Measurements from ENCODE around the gene SLC25A33.
A peak's percentile ranks its signal among the peaks of the same experiment; 100 is the strongest.

SLC25A33 gene

DNA sequence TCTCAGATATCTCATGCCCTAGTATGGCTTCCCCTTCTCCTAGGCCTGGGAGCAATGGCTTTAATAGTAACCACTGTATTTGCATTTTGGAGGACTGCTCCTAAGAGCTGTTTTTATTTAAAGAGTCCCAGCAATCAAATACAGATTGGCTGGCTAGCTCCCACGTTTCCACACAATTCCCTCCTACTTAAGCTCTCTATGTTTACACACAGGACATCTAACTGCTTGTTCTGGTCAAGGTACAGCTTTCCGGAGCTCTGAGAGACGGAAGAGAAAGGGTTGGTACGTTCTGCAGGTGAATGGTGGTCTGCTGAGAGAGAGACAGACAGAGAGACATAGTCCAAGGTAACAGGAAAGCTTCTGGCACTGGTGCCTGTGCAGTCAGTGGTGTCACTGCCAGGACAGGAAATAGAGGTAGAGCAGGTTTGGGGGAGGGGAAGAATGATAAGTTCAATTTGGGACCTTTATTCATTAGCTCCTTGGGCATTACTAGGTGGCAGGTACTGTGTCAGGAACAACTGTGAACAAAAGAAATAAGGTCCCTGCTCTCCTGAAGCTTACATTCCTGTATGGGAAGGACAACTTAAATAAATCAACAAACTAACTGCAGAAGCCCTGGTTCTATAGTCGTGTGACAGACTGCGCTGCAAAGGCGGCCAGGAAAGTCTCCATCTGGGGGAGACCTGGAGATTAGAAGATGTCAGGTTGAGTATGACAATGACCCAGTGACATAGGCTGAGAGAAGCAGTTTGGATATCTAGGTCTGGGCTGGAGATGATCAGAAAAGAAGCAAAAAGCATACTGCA, 1.2 kb upstream of the SLC25A33 start:
- no peak overlapping the region for H3K4me3 ChIP-seq (ENCODE audit: low read depth, low read length)
- DNase-seq (ENCODE audit: low read depth, low spot score) = no peak
- in situ Hi-C loops (cut with HindIII; ENCODE audit: low sequenced_read_pairs) = no loop called here
- no peak for TF ChIP-seq CTCF (IDR thresholded peaks at IDR 0.05; ENCODE audit: low read depth, low read length)

DNA sequence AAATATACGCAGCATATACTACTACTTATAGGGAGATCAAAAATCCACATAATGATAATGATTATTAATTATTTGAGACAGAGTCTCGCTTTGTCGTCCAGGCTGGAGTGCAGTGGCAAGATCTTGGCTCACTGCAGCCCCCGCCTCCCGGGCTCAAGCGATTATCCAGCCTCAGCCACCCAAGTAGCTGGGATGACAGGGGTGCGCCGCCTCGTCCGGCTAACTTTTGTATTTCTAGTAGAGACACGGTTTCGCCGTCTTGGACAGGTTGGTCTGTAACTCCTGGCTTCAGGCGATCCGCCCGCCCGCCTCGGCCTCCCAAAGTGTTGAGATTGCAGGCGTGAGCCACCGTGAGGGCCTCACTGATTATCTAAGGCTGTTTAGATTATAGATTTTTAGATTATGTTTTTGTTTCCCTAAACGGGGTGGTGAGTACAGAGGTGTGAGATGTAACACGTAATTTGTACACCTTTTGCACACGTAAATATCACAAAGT, 548 bp upstream of the SLC25A33 start:
- H3K4me3 ChIP-seq (ENCODE audit: low read depth, low read length) = no peak overlapping the region
- in situ Hi-C loops (cut with HindIII; ENCODE audit: low sequenced_read_pairs) = no loop called here
- DNase-seq (ENCODE audit: low read depth, low spot score) = no peak
- no peak for TF ChIP-seq CTCF (IDR thresholded peaks at IDR 0.05; ENCODE audit: low read depth, low read length)

DNA sequence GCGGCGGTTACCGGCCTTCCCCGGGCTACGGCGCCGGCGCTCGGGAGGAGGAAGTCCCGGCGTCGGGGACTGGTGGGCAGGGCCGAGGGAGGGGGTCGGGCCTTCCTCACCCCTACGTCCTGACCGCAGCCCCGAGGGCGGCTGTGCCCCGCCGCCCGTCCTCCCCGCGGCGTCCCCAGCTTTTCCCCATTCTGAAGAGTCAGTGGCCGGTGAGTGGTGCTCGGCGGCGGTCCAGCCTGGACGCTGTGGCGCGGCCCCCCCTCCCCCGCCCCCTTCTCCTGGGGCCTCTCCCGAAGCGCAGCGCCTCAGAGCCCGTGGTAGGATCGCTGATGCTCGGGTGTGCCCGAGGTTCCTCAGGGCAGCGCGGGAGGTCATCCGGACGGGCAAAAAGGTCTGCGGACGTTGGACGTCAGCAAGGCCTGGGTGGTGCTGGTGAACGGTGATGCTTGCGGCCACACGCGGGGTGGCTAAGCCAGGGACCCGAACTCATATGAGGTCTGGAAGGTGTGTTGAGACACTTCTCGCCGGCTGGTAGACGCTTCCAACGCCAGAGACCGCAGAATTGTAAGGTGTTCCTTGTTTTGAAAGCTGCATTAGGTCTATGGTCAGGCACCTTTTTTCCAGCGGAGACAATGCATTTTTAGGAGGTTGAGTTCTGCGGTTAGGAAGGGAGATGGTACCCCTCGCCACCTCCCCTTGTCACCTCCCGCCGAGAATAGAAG, 725 bp downstream of the SLC25A33 start:
- in situ Hi-C loops (cut with HindIII; ENCODE audit: low sequenced_read_pairs) = no loop called here
- peak; percentile 59 for DNase-seq (ENCODE audit: low read depth, low spot score)
- no peak for TF ChIP-seq CTCF (IDR thresholded peaks at IDR 0.05; ENCODE audit: low read depth, low read length)
- H3K4me3 ChIP-seq (ENCODE audit: low read depth, low read length) = peak overlapping the region; percentile 68

GRCh38 chr1:9542430-9542829, 3.2 kb downstream of the SLC25A33 start:
- DNase-seq (ENCODE audit: low read depth, low spot score) = peak; percentile 62
- in situ Hi-C loops (cut with HindIII; ENCODE audit: low sequenced_read_pairs) = no loop called here
- no peak overlapping the region for H3K4me3 ChIP-seq (ENCODE audit: low read depth, low read length)
- no peak for TF ChIP-seq CTCF (IDR thresholded peaks at IDR 0.05; ENCODE audit: low read depth, low read length)

GRCh38 chr1:9544926-9545325, 5.7 kb downstream of the SLC25A33 start:
- no peak for DNase-seq (ENCODE audit: low read depth, low spot score)
- H3K4me3 ChIP-seq (ENCODE audit: low read depth, low read length) = no peak overlapping the region
- in situ Hi-C loops (cut with HindIII; ENCODE audit: low sequenced_read_pairs) = no loop called here
- no peak for TF ChIP-seq CTCF (IDR thresholded peaks at IDR 0.05; ENCODE audit: low read depth, low read length)

- H3K4me3 ChIP-seq (ENCODE audit: low read depth, low read length) = no peak overlapping the region
- in situ Hi-C loops (cut with HindIII; ENCODE audit: low sequenced_read_pairs) = no loop called here
- no peak for TF ChIP-seq CTCF (IDR thresholded peaks at IDR 0.05; ENCODE audit: low read depth, low read length)
- DNase-seq (ENCODE audit: low read depth, low spot score) = no peak
Measured at GRCh38 chr1:9549955-9550546, 10.8 kb downstream of the SLC25A33 start.

Data from astrocyte of the spinal cord (primary cell).